SK-N-SH (cell line): ENCODE results near the gene AGXT. TPM values are rescaled to one million over a fixed set of nuclear protein-coding genes. Genes with fewer than 3 reads are reported as not detected.

Source experiments
- CTCF ChIA-PET: fragments of 300-600, 350-600 bp; formaldehyde crosslinking; extraction: SDS; loops from one replicate; lab custom pipeline; 2021; lab: Yijun Ruan, JAX
- POLR2A ChIA-PET: fragments of 350-600 bp; sonication (Branson Sonifier 250); formaldehyde crosslinking; extraction: SDS; loops from one replicate; lab custom pipeline; 2020; ENCODE audit warnings: antibody characterized with exemption, inconsistent platforms; lab: Yijun Ruan, JAX
- DNase-seq: peaks from one replicate; pipeline ENCODE4 v3.0.0; 2012
- H2AFZ ChIP-seq: fragments of 200-600 bp; sonication (generic); 2 replicates; pipeline ENCODE4 v1.8.1; 2016; ENCODE audit warnings: antibody characterized with exemption, mild to moderate bottlenecking, low read depth
- H3F3A ChIP-seq: fragments of 200-600 bp; sonication (generic); replicated peaks from 2 replicates; pipeline ENCODE3; 2016; ENCODE audit warnings: antibody characterized with exemption, mild to moderate bottlenecking; ENCODE audit not compliant: insufficient read depth
- H3K27ac ChIP-seq, 2 experiments: fragments of 200-500 bp in 1 of 2; fragments of 200-600 bp in 1 of 2; sonication (Bioruptor generic) in 1 of 2; sonication (generic), shearing (Covaris generic) in 1 of 2; 2 replicates each; pipeline versions ENCODE4 v1.5.1 to v1.6.1; 2014 to 2016; ENCODE audit warnings: low read depth in 2 of 2, inconsistent platforms in 1 of 2, low read length in 1 of 2, mild to moderate bottlenecking in 1 of 2, mixed read lengths in 1 of 2
- H3K27me3 ChIP-seq: fragments of 200-600 bp; sonication (generic), shearing (Covaris generic); 2 replicates; pipeline ENCODE4 v1.6.1; 2016; ENCODE audit warnings: mixed run types; ENCODE audit not compliant: insufficient read depth
- H3K36me3 ChIP-seq, 2 experiments: fragments of 200-500 bp in 1 of 2; fragments of 200-600 bp in 1 of 2; sonication (Bioruptor generic) in 1 of 2; sonication (generic) in 1 of 2; replicated peaks in 1 of 2; 2 replicates each; pipeline versions ENCODE3 to v1.5.1; 2014 to 2016; ENCODE audit warnings: low read length in 1 of 2, mild to moderate bottlenecking in 1 of 2; ENCODE audit not compliant: insufficient read depth in 2 of 2, control insufficient read depth in 1 of 2
- H3K4me1 ChIP-seq, 2 experiments: fragments of 200-500 bp in 1 of 2; fragments of 200-600 bp in 1 of 2; sonication (Bioruptor generic) in 1 of 2; sonication (generic), shearing (Covaris generic) in 1 of 2; 2 replicates each; pipeline versions ENCODE4 v1.5.1 to v1.6.1; 2014 to 2016; ENCODE audit warnings: low read depth in 1 of 2, low read length in 1 of 2, mixed run types in 1 of 2; ENCODE audit not compliant: insufficient read depth in 2 of 2, control insufficient read depth in 1 of 2
- H3K4me2 ChIP-seq: fragments of 200-600 bp; sonication (generic), shearing (Covaris generic); 2 replicates; pipeline ENCODE4 v1.6.1; 2017; ENCODE audit warnings: mixed run types
- H3K4me3 ChIP-seq, 2 experiments: fragments of 200-500 bp in 1 of 2; fragments of 200-600 bp in 1 of 2; sonication (Bioruptor generic) in 1 of 2; sonication (generic), shearing (Covaris generic) in 1 of 2; 2 replicates each; pipeline versions ENCODE4 v1.5.1 to v1.8.1; 2014 to 2016; ENCODE audit warnings: low read depth in 2 of 2, inconsistent platforms in 1 of 2, low read length in 1 of 2, mild to moderate bottlenecking in 1 of 2, mixed read lengths in 1 of 2, moderate library complexity in 1 of 2
- H3K79me2 ChIP-seq: fragments of 200-600 bp; sonication (generic); 2 replicates; pipeline ENCODE4 v1.8.1; 2017; ENCODE audit warnings: mild to moderate bottlenecking; ENCODE audit not compliant: insufficient read depth
- H3K9ac ChIP-seq: fragments of 200-600 bp; sonication (generic); 2 replicates; pipeline ENCODE4 v1.6.1; 2017; ENCODE audit warnings: mixed run types
- H3K9me2 ChIP-seq: fragments of 200-600 bp; sonication (generic); 2 replicates; pipeline ENCODE4 v1.6.1; 2017; ENCODE audit warnings: mixed run types
- H3K9me3 ChIP-seq: fragments of 200-600 bp; sonication (generic); 2 replicates; pipeline ENCODE4 v1.6.1; 2017; ENCODE audit warnings: mixed run types, mild to moderate bottlenecking, moderate library complexity
- H4K20me1 ChIP-seq: fragments of 200-600 bp; sonication (generic); 2 replicates; pipeline ENCODE4 v1.6.1; 2017; ENCODE audit warnings: mild to moderate bottlenecking, mixed run types; ENCODE audit not compliant: insufficient read depth
- EP300 ChIP-seq, 2 experiments: IDR thresholded peaks; 2 replicates each; pipeline versions ENCODE4 v1.4.0 to v1.6.1; 2012; ENCODE audit warnings: borderline replicate concordance in 1 of 2, low read depth in 1 of 2, low read length in 1 of 2
- GATA2 ChIP-seq: sonication (generic); formaldehyde crosslinking; IDR thresholded peaks from 2 replicates; pipeline ENCODE4 v1.5.0; 2020; ENCODE audit warnings: mild to moderate bottlenecking, missing genetic modification reagents
- MXI1 ChIP-seq: IDR thresholded peaks from 2 replicates; pipeline ENCODE4 v1.6.1; 2012; ENCODE audit warnings: mild to moderate bottlenecking, low read depth, low read length, improper control_type of control experiment
- NFIC ChIP-seq: IDR thresholded peaks from 2 replicates; pipeline ENCODE4 v1.4.0; 2012; ENCODE audit warnings: borderline replicate concordance
- RAD21 ChIP-seq: IDR thresholded peaks from 2 replicates; pipeline ENCODE4 v1.6.1; 2012; ENCODE audit warnings: mild to moderate bottlenecking, low read length
- RFX5 ChIP-seq: IDR thresholded peaks from 2 replicates; pipeline ENCODE4 v1.6.1; 2012; ENCODE audit warnings: mild to moderate bottlenecking, improper control_type of control experiment, low read length
- SMC3 ChIP-seq: IDR thresholded peaks from 2 replicates; pipeline ENCODE4 v1.6.1; 2012; ENCODE audit warnings: low read depth, low read length, improper control_type of control experiment
- TAF1 ChIP-seq: IDR thresholded peaks from 2 replicates; pipeline ENCODE4 v1.6.1; 2012; ENCODE audit warnings: low read depth, mild to moderate bottlenecking, low read length, moderate library complexity, borderline replicate concordance
- YY1 ChIP-seq: IDR thresholded peaks from 2 replicates; pipeline ENCODE4 v1.4.0; 2012; ENCODE audit warnings: low read depth, mild to moderate bottlenecking
- WGBS: methylation state at CpG from one replicate; pipeline ENCODE4 v1.1.6; 2017; ENCODE audit warnings: low lambda C conversion rate; 5-methylcytosine and 5-hydroxymethylcytosine counted together
- polyA plus RNA-seq, 3 experiments: library from polyadenylated mRNA; depleted of rRNA; stranded (reverse); fragments of >200 nt; gene quantifications; 2 replicates each; pipeline ENCODE4 v1.2.3, GENCODE V29; 2012
- TF ChIP-seq, protein P1 (sequence below): IDR thresholded peaks from 2 replicates; pipeline ENCODE4 v1.6.1; 2012; ENCODE audit warnings: mild to moderate bottlenecking, low read depth, low read length, moderate library complexity
- TF ChIP-seq, protein P2 (sequence below): IDR thresholded peaks from 2 replicates; pipeline ENCODE4; 2012
- TF ChIP-seq, protein P3 (sequence below): fragments of 150-350 bp; IDR thresholded peaks from 2 replicates; pipeline ENCODE4 v1.6.1; 2016; ENCODE audit warnings: mild to moderate bottlenecking, low read depth, low read length
- TF ChIP-seq, protein P4 (sequence below): IDR thresholded peaks from 2 replicates; pipeline ENCODE4 v1.4.0; 2012; ENCODE audit warnings: low read depth
- TF ChIP-seq, protein P5 (sequence below): IDR thresholded peaks from 2 replicates; pipeline ENCODE4 v1.4.0; 2012; ENCODE audit warnings: low read depth, borderline replicate concordance
- TF ChIP-seq, protein P6 (sequence below): fragments of 200-600 bp; sonication (generic); IDR thresholded peaks from 2 replicates; pipeline ENCODE4 v1.6.1; 2017; ENCODE audit warnings: antibody characterized with exemption, mild to moderate bottlenecking, moderate library complexity

The AGXT gene
- polyA plus RNA-seq, 1 of the 3 experiments (the other 2 are of a cell fraction): not detected

DNA sequence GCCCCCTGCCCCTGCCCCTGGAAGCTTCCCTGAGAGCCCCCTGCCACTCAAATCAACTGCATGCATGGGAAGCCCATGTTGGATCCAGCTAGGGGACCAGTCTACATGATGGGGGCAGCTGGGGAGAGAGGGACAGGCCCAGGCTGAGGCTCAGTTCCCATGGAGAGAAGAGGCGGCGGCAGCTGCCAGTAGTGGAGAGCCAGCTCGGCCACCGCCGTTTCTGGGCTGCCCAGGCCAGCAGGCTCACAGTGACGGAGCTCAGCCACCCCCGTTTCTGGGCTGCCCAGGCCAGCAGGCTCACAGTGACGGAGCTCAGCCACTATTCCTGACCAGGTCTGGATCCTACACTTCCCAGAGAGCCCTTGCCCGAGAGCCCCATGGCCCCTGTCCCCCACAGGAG is 23.7 kb downstream of the AGXT start:
- CTCF ChIA-PET: interaction anchor here (0.7 to 4.1 kb wide), 3 partner anchors 9 to 41 kb away, joined by 3 to 23 read pairs (median 5); no protein-coding TSS in a partner anchor
- Histone ChIP-seq H3K9me2 (no peaks in the 10 kb centered on the region), H3K27ac (no peak overlapping the region), H3K36me3 (no peaks in the 10 kb centered on the region), H3F3A (no peaks in the 10 kb centered on the region), H3K9me3 (no peaks in the 10 kb centered on the region), H4K20me1 (no peaks in the 10 kb centered on the region), H3K4me2 (no peak overlapping the region), H3K4me3 (no peak overlapping the region), H2AFZ (no peak overlapping the region), H3K4me1 (peaks cover 0 to 10% of the 10 kb centered on the region in 2 experiments; a peak in 1 of 4 replicates), H3K9ac (no peak overlapping the region), H3K79me2 (no peaks in the 10 kb centered on the region), H3K27me3 (no peaks in the 10 kb centered on the region)
- WGBS: 47% methylated on average over 7 of the region's 9 CpGs
- no peak for DNase-seq
- TF ChIP-seq SMC3 (no peak), NFIC (no peak), GATA2 (CRISPR knock-in tag) (no peak), RFX5 (no peak), TAF1 (no peak)
- TF ChIP-seq, protein P1, sequence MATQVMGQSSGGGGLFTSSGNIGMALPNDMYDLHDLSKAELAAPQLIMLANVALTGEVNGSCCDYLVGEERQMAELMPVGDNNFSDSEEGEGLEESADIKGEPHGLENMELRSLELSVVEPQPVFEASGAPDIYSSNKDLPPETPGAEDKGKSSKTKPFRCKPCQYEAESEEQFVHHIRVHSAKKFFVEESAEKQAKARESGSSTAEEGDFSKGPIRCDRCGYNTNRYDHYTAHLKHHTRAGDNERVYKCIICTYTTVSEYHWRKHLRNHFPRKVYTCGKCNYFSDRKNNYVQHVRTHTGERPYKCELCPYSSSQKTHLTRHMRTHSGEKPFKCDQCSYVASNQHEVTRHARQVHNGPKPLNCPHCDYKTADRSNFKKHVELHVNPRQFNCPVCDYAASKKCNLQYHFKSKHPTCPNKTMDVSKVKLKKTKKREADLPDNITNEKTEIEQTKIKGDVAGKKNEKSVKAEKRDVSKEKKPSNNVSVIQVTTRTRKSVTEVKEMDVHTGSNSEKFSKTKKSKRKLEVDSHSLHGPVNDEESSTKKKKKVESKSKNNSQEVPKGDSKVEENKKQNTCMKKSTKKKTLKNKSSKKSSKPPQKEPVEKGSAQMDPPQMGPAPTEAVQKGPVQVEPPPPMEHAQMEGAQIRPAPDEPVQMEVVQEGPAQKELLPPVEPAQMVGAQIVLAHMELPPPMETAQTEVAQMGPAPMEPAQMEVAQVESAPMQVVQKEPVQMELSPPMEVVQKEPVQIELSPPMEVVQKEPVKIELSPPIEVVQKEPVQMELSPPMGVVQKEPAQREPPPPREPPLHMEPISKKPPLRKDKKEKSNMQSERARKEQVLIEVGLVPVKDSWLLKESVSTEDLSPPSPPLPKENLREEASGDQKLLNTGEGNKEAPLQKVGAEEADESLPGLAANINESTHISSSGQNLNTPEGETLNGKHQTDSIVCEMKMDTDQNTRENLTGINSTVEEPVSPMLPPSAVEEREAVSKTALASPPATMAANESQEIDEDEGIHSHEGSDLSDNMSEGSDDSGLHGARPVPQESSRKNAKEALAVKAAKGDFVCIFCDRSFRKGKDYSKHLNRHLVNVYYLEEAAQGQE: no peak
- TF ChIP-seq, protein P2, sequence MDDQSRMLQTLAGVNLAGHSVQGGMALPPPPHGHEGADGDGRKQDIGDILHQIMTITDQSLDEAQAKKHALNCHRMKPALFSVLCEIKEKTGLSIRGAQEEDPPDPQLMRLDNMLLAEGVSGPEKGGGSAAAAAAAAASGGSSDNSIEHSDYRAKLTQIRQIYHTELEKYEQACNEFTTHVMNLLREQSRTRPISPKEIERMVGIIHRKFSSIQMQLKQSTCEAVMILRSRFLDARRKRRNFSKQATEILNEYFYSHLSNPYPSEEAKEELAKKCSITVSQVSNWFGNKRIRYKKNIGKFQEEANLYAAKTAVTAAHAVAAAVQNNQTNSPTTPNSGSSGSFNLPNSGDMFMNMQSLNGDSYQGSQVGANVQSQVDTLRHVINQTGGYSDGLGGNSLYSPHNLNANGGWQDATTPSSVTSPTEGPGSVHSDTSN: no peak
- TF ChIP-seq, protein P3, sequence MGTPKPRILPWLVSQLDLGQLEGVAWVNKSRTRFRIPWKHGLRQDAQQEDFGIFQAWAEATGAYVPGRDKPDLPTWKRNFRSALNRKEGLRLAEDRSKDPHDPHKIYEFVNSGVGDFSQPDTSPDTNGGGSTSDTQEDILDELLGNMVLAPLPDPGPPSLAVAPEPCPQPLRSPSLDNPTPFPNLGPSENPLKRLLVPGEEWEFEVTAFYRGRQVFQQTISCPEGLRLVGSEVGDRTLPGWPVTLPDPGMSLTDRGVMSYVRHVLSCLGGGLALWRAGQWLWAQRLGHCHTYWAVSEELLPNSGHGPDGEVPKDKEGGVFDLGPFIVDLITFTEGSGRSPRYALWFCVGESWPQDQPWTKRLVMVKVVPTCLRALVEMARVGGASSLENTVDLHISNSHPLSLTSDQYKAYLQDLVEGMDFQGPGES: no peak
- TF ChIP-seq, protein P4, sequence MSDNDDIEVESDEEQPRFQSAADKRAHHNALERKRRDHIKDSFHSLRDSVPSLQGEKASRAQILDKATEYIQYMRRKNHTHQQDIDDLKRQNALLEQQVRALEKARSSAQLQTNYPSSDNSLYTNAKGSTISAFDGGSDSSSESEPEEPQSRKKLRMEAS: no peak
- POLR2A ChIA-PET: no interaction called here

DNA sequence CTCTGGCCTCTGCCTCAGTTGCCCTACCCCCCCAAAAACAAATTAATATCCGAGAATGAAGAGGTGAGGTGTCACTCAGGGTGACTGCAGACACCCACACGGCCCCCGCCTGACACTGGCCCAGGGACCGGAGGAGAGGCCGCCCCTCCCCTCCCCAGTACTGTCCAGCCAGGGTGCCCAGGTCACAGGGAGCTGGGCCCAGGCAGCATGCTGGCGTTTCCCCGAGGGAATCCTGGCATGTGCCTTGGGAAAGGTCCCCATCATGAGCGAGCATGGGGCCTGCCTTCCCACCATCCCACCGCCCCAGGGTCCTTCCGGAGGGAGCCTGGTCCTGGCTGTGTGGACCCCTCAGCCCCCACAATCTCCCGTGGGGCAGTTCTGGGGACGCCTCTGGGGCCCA is 24.3 kb downstream of the AGXT start:
- H3K27me3 ChIP-seq: no peaks in the 10 kb centered on the region
- CTCF ChIA-PET: interaction anchor here (0.5 to 4.1 kb wide), 5 partner anchors 10 to 953 kb away, joined by 3 to 23 read pairs (median 3); no protein-coding TSS in a partner anchor
- no peak overlapping the region for H2AFZ ChIP-seq
- no peaks in the 10 kb centered on the region for H3K9me2 ChIP-seq
- no peak overlapping the region for H3K27ac ChIP-seq
- POLR2A ChIA-PET: no interaction called here
- DNase-seq: no peak
- no peaks in the 10 kb centered on the region for H3K79me2 ChIP-seq
- no CpG with 5 or more reads among the region's 12 CpGs for WGBS
- no peak overlapping the region for H3K4me3 ChIP-seq
- H3K4me1 ChIP-seq: peaks cover 0 to 11% of the 10 kb centered on the region in 2 experiments; a peak in 1 of 4 replicates
- H3K36me3 ChIP-seq: no peaks in the 10 kb centered on the region
- H4K20me1 ChIP-seq: no peaks in the 10 kb centered on the region
- H3K9ac ChIP-seq: no peak overlapping the region
- H3F3A ChIP-seq: no peaks in the 10 kb centered on the region
- H3K4me2 ChIP-seq: no peak overlapping the region
- no peaks in the 10 kb centered on the region for H3K9me3 ChIP-seq
- TF ChIP-seq NFIC: no peak
- TF ChIP-seq, protein P5, sequence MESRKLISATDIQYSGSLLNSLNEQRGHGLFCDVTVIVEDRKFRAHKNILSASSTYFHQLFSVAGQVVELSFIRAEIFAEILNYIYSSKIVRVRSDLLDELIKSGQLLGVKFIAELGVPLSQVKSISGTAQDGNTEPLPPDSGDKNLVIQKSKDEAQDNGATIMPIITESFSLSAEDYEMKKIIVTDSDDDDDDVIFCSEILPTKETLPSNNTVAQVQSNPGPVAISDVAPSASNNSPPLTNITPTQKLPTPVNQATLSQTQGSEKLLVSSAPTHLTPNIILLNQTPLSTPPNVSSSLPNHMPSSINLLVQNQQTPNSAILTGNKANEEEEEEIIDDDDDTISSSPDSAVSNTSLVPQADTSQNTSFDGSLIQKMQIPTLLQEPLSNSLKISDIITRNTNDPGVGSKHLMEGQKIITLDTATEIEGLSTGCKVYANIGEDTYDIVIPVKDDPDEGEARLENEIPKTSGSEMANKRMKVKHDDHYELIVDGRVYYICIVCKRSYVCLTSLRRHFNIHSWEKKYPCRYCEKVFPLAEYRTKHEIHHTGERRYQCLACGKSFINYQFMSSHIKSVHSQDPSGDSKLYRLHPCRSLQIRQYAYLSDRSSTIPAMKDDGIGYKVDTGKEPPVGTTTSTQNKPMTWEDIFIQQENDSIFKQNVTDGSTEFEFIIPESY: no peak
- TF ChIP-seq, protein P3: no peak
- TF ChIP-seq YY1: no peak
- TF ChIP-seq, protein P6, sequence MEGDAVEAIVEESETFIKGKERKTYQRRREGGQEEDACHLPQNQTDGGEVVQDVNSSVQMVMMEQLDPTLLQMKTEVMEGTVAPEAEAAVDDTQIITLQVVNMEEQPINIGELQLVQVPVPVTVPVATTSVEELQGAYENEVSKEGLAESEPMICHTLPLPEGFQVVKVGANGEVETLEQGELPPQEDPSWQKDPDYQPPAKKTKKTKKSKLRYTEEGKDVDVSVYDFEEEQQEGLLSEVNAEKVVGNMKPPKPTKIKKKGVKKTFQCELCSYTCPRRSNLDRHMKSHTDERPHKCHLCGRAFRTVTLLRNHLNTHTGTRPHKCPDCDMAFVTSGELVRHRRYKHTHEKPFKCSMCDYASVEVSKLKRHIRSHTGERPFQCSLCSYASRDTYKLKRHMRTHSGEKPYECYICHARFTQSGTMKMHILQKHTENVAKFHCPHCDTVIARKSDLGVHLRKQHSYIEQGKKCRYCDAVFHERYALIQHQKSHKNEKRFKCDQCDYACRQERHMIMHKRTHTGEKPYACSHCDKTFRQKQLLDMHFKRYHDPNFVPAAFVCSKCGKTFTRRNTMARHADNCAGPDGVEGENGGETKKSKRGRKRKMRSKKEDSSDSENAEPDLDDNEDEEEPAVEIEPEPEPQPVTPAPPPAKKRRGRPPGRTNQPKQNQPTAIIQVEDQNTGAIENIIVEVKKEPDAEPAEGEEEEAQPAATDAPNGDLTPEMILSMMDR: no peak
- no peak for TF ChIP-seq MXI1
- no peak for TF ChIP-seq EP300 (IDR thresholded peaks at IDR 0.05; ENCODE audit: borderline replicate concordance in 1 of 2, low read depth in 1 of 2, low read length in 1 of 2)
- TF ChIP-seq RAD21: no peak
